T1000 (cell line): ENCODE results near the gene PNMA6E.
"Not testable (repeated sequence)": the region's sequence is repeated elsewhere in the genome, so short reads cannot be mapped to it uniquely, and the experiment has no call there.

Source experiments
- DNase-seq: peaks from one replicate; lab custom pipeline; 2025; ENCODE audit warnings: mixed read lengths; lab: John Stamatoyannopoulos, UW

Gene PNMA6E

GRCh38 chrX:153408871-153409351 lies 7.8 kb upstream of the PNMA6E start:
- DNase-seq = no peak

- DNase-seq = no peak
These were observed 7.1 kb upstream of the PNMA6E start for GRCh38 chrX:153408221-153408721.

GRCh38 chrX:153407736-153408135 lies 6.6 kb upstream of the PNMA6E start:
- no peak for DNase-seq

- no peak for DNase-seq
These were observed 5.8 kb upstream of the PNMA6E start for GRCh38 chrX:153406903-153407302.

DNA sequence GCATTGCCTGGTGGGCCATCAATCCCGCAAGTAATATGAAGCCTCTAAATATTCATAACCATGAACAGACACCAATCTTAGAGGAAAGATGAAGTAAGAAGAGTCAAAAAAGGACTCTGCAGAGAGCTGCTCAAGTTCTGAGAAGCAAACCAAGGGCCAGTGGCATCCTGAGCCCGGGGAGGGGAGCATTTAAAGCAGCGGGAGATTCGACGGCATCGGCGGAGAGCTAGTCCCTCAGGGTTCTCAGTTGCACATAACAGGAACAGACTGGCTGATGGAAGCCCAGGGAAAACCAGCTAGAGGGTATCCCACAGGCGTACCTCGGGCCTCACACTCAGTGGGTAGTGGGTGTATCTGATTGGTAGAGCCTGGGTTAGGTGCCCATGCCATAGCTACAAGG lies 4.9 kb upstream of the PNMA6E start:
- no peak for DNase-seq

DNA sequence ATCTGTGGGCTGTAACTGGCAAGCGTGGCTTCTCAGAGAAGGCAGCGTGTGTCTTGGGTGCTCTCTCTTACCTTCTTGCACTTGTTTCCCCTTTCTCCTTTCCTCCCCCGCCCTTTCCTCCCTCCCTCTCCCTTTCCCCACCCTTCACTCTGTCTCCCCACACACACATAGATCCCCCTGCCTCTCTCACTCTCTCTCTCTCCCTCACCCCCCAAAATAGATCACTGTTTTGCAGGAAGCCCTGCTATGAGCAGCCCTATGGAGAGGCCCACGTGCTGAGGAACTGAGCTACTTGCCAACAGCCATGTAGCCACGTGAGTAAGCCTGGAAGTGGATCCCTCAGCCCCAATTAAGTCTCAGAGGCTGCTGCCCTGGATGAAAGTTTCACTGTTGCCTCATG lies 4.3 kb upstream of the PNMA6E start:
- no peak for DNase-seq

- DNase-seq = not testable (repeated sequence)
These were observed 3.2 kb upstream of the PNMA6E start for GRCh38 chrX:153404333-153404732.

DNA sequence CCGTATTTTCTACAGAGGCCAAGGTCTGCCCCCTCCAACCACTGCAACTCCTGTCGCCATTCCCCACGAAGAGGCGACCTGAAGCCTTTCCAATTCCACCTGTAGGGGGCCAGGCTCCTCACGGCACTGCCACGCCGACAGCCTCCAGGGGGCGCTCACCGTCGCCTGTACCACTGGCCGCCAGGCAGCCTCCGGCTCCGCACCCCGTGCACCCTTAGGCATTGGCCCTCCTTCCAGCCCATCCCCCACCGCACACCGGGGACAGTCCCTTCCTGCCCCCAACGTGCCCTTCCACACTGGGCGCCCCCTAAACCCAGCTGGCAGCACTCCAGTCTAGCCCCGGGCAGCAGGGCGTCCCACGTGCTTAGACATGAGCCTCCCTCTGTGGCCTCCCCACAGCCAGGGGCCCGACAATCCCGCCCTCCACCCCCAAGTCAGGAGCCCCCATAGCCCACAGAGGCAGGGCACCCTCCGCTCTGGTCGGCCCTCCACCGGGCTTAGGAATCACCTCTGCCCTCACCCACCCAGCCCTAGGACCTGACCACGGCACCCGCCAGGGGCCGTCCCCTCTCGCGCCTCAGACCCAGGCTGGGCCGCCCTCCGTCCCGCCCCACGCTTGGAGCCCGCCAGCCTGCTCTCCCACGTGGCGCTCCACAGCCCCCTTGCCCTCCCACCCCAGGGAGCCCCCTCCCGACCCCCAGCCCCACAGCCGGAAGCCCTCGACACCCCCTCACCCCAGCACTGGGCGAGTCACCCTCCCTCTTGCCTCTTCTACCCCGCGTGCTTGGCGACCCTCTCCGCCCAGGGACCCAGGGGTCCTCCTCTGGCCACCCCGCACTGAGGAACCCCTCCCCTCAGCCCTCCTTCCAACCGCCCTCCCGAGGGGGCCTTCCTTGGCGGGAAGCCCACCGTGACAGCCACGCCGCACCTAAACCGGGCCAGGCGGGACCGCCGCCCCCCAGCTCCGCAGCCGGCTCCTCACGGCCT lies 711 bp downstream of the PNMA6E start:
- DNase-seq = no peak

DNA sequence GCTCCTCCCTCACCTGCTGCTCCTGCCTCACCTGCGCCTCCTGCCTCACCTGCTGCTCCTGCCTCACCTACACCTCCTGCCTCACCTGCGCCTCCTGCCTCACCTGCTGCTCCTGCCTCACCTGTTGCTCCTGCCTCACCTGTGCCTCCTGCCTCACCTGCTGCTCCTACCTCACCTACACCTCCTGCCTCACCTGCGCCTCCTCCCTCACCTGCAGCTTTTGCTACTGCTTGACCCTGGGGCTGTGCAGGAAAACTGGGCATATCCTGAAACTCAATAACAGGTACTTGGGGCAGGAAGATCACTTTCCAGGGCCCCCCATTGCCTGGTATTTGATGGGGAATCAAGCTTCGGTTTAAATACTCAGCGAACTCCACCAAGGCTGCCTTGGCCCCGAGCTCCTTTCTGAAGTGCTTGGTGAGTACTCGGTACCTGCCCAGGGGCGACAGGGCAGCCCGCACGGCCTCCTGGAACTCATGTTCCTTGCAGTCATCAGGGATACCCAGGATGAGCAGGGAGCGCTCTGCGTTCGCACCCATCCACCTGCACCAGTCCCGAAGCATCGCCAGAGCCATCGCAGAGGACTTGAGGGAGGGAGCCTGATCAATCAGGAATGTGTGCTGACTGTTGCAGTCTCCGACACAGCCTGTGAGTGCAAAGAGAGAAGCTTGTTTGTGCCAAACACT lies 2.7 kb downstream of the PNMA6E start:
- no peak for DNase-seq

DNA sequence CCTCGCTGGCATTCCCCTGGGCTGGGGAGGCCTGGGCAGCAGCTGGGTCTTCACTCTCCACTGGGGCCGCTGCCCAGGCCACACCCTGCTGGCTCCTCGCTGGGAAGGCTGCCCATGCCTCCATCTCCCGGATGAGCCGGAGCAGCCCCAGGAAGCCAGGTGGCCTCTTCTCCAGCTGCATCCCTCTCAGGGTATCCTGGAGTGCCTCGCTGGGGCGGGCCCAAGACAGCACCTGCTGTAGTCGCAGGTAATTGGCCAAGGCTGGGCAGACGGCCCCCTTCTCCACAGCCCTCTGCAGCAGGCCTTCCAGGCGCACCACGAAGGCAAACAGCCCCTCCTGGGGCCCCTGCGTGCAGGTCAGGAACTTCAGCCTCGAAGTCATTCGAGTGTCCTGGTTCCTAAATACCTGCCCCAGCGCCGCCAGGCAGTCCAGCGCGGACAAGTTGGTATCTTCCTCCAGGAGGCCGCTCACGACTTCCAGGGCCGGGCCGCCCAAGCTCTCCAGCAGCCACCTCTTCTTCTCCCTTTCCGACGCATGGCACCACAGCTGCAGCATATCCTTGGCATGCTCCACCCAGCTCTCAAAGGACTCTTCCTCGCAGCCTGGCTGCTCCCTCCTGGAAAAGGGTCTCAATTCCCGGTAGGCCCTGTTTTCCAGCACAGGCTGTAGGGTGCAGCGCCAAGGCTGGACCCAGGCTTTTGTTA lies 3.7 kb downstream of the PNMA6E start:
- no peak for DNase-seq

- DNase-seq = no peak
These were observed 4.6 kb downstream of the PNMA6E start for GRCh38 chrX:153396320-153397195.

- no peak for DNase-seq
These were observed 5.4 kb downstream of the PNMA6E start for GRCh38 chrX:153395613-153396319.

GRCh38 chrX:153394612-153395011 lies 6.5 kb downstream of the PNMA6E start:
- no peak for DNase-seq

GRCh38 chrX:153392642-153393321 lies 8.4 kb downstream of the PNMA6E start:
- DNase-seq = no peak

GRCh38 chrX:153389460-153389768 lies 11.7 kb downstream of the PNMA6E start:
- DNase-seq = not testable (repeated sequence)

- no peak for DNase-seq
These were observed 12.3 kb downstream of the PNMA6E start for GRCh38 chrX:153388722-153389459.

GRCh38 chrX:153387987-153388721 lies 13.0 kb downstream of the PNMA6E start:
- DNase-seq = no peak

GRCh38 chrX:153387345-153387744 lies 13.8 kb downstream of the PNMA6E start:
- no peak for DNase-seq

GRCh38 chrX:153386097-153386496 lies 15.1 kb downstream of the PNMA6E start:
- no peak for DNase-seq
